Keratinocyte (primary cell): ENCODE results near the gene GSN. TPM values are rescaled to one million over a fixed set of nuclear protein-coding genes. Genes with fewer than 3 reads are reported as not detected.
A peak's percentile ranks its signal among the peaks of the same experiment; 100 is the strongest.

Source experiments
- DNase-seq: peaks from one replicate; pipeline ENCODE4 v3.0.0-alpha.2; 2011; ENCODE audit warnings: low read depth, missing footprints, low spot score
- FAIRE-seq: peaks from 2 replicates; lab custom pipeline; 2011; peaks lifted over from hg19 to GRCh38; lab: Jason Lieb, UNC
- H2AFZ ChIP-seq: 2 replicates; pipeline ENCODE4 v1.6.0; 2012; ENCODE audit warnings: low read length, control low read depth, inconsistent platforms; ENCODE audit not compliant: control insufficient read depth
- H3K27ac ChIP-seq: 2 replicates; pipeline ENCODE4 v1.5.1; 2011; ENCODE audit warnings: low read length; ENCODE audit not compliant: control insufficient read depth, insufficient read depth
- H3K27me3 ChIP-seq: 3 replicates; pipeline ENCODE4 v1.6.0; 2011; ENCODE audit warnings: low read length; ENCODE audit not compliant: control insufficient read depth, insufficient read depth; ENCODE audit errors: extremely low read depth
- H3K36me3 ChIP-seq, 2 experiments: 2 replicates in 1 of 2; 3 replicates in 1 of 2; pipeline ENCODE4 v1.5.1; 2011; ENCODE audit warnings: low read length in 2 of 2, mild to moderate bottlenecking in 1 of 2; ENCODE audit not compliant: control insufficient read depth in 2 of 2, insufficient read depth in 2 of 2; ENCODE audit errors: extremely low read depth in 1 of 2
- H3K4me1 ChIP-seq: 3 replicates; pipeline ENCODE4 v1.5.1; 2011; ENCODE audit warnings: low read length; ENCODE audit not compliant: control insufficient read depth, insufficient read depth; ENCODE audit errors: extremely low read depth
- H3K4me2 ChIP-seq: 3 replicates; pipeline ENCODE4 v1.6.0; 2011; ENCODE audit warnings: low read depth, low read length; ENCODE audit not compliant: control insufficient read depth, insufficient read depth; ENCODE audit errors: extremely low read depth
- H3K4me3 ChIP-seq, 3 experiments: fragments of 200-600 bp in 1 of 3; sonication (generic) in 1 of 3; 2 replicates in 2 of 3; 3 replicates in 1 of 3; pipeline ENCODE4 v1.5.1; 2011 to 2016; ENCODE audit warnings: low read length in 3 of 3, mild to moderate bottlenecking in 3 of 3, control low read depth in 2 of 3, inconsistent platforms in 1 of 3, low read depth in 1 of 3, mixed read lengths in 1 of 3, mixed run types in 1 of 3, moderate library complexity in 1 of 3; ENCODE audit not compliant: control insufficient read depth in 2 of 3, insufficient read depth in 2 of 3; ENCODE audit errors: extremely low read depth in 1 of 3
- H3K79me2 ChIP-seq: 2 replicates; pipeline ENCODE4 v1.6.0; 2012; ENCODE audit warnings: low read length; ENCODE audit not compliant: control insufficient read depth, insufficient read depth
- H3K9ac ChIP-seq: 3 replicates; pipeline ENCODE4 v1.6.0; 2011; ENCODE audit warnings: low read length; ENCODE audit not compliant: control insufficient read depth, insufficient read depth; ENCODE audit errors: extremely low read depth
- H3K9me1 ChIP-seq: 3 replicates; pipeline ENCODE4 v1.6.0; 2011; ENCODE audit warnings: low read length; ENCODE audit not compliant: control insufficient read depth, insufficient read depth; ENCODE audit errors: extremely low read depth
- H3K9me3 ChIP-seq: 2 replicates; pipeline ENCODE4 v1.5.1; 2012; ENCODE audit warnings: low read depth, low read length; ENCODE audit not compliant: control insufficient read depth
- H4K20me1 ChIP-seq: 3 replicates; pipeline ENCODE4 v1.6.0; 2011; ENCODE audit warnings: low read length; ENCODE audit not compliant: control insufficient read depth, insufficient read depth; ENCODE audit errors: extremely low read depth
- EZH2 ChIP-seq: IDR thresholded peaks from one replicate; pipeline ENCODE4 v1.6.1; 2012; ENCODE audit warnings: inconsistent platforms, mild to moderate bottlenecking, low read length, moderate library complexity
- dilution Hi-C: fragments of 300-500 bp; cut with MboI; formaldehyde crosslinking; loops from one replicate; pipeline ENCODE4 v1.7.0; 2020; ENCODE audit warnings: low sequenced_read_pairs; ENCODE audit not compliant: extremely low pct_ligation_motif_present
- polyA plus RNA-seq, 5 experiments: library from polyadenylated mRNA; depleted of rRNA in 3 of 5; stranded (reverse) in 3 of 5; stranded (forward) in 1 of 5; unstranded in 1 of 5; fragments of >200 nt; gene quantifications; 1 replicate in 1 of 5; 2 replicates in 3 of 5; 3 replicates in 1 of 5; pipeline versions ENCODE4 v1.2.1 to v1.2.3, GENCODE V29; 2011 to 2012; ENCODE audit warnings: missing spikeins in 2 of 5, low read depth in 1 of 5, low replicate concordance in 1 of 5
- TF ChIP-seq, protein P1 (sequence below), 3 experiments: IDR thresholded peaks in 1 of 3; conservative IDR thresholded peaks in 1 of 3; optimal IDR thresholded peaks in 1 of 3; 2 replicates in 2 of 3; 3 replicates in 1 of 3; pipeline versions ENCODE3 to v1.5.1; 2011; ENCODE audit warnings: low read length in 3 of 3, mild to moderate bottlenecking in 3 of 3, moderate library complexity in 2 of 3, control low read depth in 1 of 3, inconsistent platforms in 1 of 3; ENCODE audit not compliant: insufficient read depth in 2 of 3; ENCODE audit errors: extremely low read depth in 1 of 3

Gene GSN
- polyA plus RNA-seq, 1 donor (not counting 4 experiments of a cell fraction or from before 2014, with no cell fraction given): 166 TPM

DNA sequence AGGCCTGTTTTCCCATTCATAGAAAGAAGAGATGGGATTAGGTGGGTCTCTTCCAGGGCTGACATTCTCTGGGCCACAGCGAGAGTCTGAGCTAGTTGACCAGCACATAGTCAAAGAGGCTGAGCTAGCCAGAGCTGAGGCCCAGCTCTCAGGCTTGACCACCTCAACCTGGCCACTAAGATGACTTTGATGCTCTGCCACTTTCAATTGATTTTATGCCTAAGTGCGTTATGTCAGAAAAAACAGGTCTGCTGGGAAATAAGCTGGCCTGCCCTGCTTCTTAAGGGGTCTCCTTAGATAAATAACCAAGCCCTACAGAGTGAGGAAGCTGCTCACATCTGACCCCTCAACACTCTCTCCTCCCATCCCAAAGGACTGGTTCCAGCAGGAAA, 46.3 kb upstream of the GSN start:
- H3K79me2 ChIP-seq: no peaks in the 10 kb centered on the region
- no peaks in the 10 kb centered on the region for H3K9me1 ChIP-seq
- H3K27ac ChIP-seq: no peak overlapping the region
- no peaks in the 10 kb centered on the region for H3K36me3 ChIP-seq
- peaks cover 8% of the 10 kb centered on the region for H3K4me1 ChIP-seq
- dilution Hi-C loops: no loop called here
- TF ChIP-seq, protein P1, sequence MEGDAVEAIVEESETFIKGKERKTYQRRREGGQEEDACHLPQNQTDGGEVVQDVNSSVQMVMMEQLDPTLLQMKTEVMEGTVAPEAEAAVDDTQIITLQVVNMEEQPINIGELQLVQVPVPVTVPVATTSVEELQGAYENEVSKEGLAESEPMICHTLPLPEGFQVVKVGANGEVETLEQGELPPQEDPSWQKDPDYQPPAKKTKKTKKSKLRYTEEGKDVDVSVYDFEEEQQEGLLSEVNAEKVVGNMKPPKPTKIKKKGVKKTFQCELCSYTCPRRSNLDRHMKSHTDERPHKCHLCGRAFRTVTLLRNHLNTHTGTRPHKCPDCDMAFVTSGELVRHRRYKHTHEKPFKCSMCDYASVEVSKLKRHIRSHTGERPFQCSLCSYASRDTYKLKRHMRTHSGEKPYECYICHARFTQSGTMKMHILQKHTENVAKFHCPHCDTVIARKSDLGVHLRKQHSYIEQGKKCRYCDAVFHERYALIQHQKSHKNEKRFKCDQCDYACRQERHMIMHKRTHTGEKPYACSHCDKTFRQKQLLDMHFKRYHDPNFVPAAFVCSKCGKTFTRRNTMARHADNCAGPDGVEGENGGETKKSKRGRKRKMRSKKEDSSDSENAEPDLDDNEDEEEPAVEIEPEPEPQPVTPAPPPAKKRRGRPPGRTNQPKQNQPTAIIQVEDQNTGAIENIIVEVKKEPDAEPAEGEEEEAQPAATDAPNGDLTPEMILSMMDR (optimal IDR thresholded peaks at IDR 0.05 in 1 of 3, IDR thresholded peaks at IDR 0.05 in 1 of 3, conservative IDR thresholded peaks at IDR 0.05 in 1 of 3; ENCODE audit: extremely low read depth in 1 of 3, insufficient read depth in 2 of 3, low read length in 3 of 3): no peak
- TF ChIP-seq EZH2: no peak
- DNase-seq (no peak), FAIRE-seq (no peak)
- H3K27me3 ChIP-seq: no peaks in the 10 kb centered on the region
- no peaks in the 10 kb centered on the region for H3K9me3 ChIP-seq
- H3K4me2 ChIP-seq: no peak overlapping the region
- no peak overlapping the region for H3K9ac ChIP-seq
- H2AFZ ChIP-seq: no peak overlapping the region
- no peak overlapping the region for H3K4me3 ChIP-seq
- H4K20me1 ChIP-seq: no peaks in the 10 kb centered on the region

- dilution Hi-C loops: no loop called here
- H3K4me1 ChIP-seq: peaks cover 8% of the 10 kb centered on the region
- no peaks in the 10 kb centered on the region for H3K9me1 ChIP-seq
- H3K9ac ChIP-seq: no peak overlapping the region
- H3K9me3 ChIP-seq: no peaks in the 10 kb centered on the region
- H2AFZ ChIP-seq: no peak overlapping the region
- no peak for TF ChIP-seq EZH2
- TF ChIP-seq, protein P1 (optimal IDR thresholded peaks at IDR 0.05 in 1 of 3, IDR thresholded peaks at IDR 0.05 in 1 of 3, conservative IDR thresholded peaks at IDR 0.05 in 1 of 3; ENCODE audit: extremely low read depth in 1 of 3, insufficient read depth in 2 of 3, low read length in 3 of 3): peak; percentile 61 to 71 (median 69)
- no peak overlapping the region for H3K27ac ChIP-seq
- DNase-seq: no peak
- no peak overlapping the region for H3K4me3 ChIP-seq
- no peaks in the 10 kb centered on the region for H4K20me1 ChIP-seq
- FAIRE-seq: peak; percentile 44
- no peaks in the 10 kb centered on the region for H3K27me3 ChIP-seq
- H3K79me2 ChIP-seq: no peaks in the 10 kb centered on the region
- no peak overlapping the region for H3K4me2 ChIP-seq
- no peaks in the 10 kb centered on the region for H3K36me3 ChIP-seq
These were observed 45.3 kb upstream of the GSN start for GRCh38 chr9:121222524-121223171.
